HL-60 (cell line): Measurements from ENCODE around the gene IL31.

ENCODE experiments used
- REST ChIP-seq: IDR thresholded peaks from 2 replicates; pipeline ENCODE4 v1.6.1; 2012; ENCODE audit warnings: low read depth; ENCODE audit not compliant: insufficient replicate concordance
- TF ChIP-seq, protein P1 (sequence below): IDR thresholded peaks from one replicate; pipeline ENCODE4 v1.5.1; 2011; ENCODE audit warnings: low read length, control low read depth, inconsistent platforms; ENCODE audit not compliant: insufficient read depth

- TF ChIP-seq, protein P1, sequence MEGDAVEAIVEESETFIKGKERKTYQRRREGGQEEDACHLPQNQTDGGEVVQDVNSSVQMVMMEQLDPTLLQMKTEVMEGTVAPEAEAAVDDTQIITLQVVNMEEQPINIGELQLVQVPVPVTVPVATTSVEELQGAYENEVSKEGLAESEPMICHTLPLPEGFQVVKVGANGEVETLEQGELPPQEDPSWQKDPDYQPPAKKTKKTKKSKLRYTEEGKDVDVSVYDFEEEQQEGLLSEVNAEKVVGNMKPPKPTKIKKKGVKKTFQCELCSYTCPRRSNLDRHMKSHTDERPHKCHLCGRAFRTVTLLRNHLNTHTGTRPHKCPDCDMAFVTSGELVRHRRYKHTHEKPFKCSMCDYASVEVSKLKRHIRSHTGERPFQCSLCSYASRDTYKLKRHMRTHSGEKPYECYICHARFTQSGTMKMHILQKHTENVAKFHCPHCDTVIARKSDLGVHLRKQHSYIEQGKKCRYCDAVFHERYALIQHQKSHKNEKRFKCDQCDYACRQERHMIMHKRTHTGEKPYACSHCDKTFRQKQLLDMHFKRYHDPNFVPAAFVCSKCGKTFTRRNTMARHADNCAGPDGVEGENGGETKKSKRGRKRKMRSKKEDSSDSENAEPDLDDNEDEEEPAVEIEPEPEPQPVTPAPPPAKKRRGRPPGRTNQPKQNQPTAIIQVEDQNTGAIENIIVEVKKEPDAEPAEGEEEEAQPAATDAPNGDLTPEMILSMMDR = no peak
- TF ChIP-seq REST = no peak
These were observed 25.7 kb upstream of the IL31 start for GRCh38 chr12:122199484-122200355.
